ENCODE results near the gene SMCP.

- TF ChIP-seq EZH2 (IDR thresholded peaks at IDR 0.05; ENCODE audit: borderline replicate concordance, low read depth, low read length, poor library complexity, severe bottlenecking) (no peak), CTCF (conservative IDR thresholded peaks at IDR 0.05; ENCODE audit: low read depth, low read length) (no peak)
Measured at GRCh38 chr1:152907686-152908601, 29.8 kb downstream of the SMCP start, which contains the start of gene IVL.
